Prostate gland (tissue), 2 donors: ENCODE data around the gene DDIT3. TPM values are rescaled to one million over a fixed set of nuclear protein-coding genes. Genes with fewer than 3 reads are reported as not detected.
A peak's percentile ranks its signal among the peaks of the same experiment; 100 is the strongest.
"Not testable (repeated sequence)": the region's sequence is repeated elsewhere in the genome, so short reads cannot be mapped to it uniquely, and the experiment has no call there.

Experiments
- DNase-seq: peaks from one replicate; pipeline ENCODE4 v3.0.0-alpha.2; 2019; ENCODE audit warnings: low spot score
- H3K27ac ChIP-seq, 2 donors: fragments of 200-600 bp; sonication (generic); 2 replicates each; pipeline ENCODE4 v1.5.1; 2017 to 2019
- H3K27me3 ChIP-seq: fragments of 200-600 bp; sonication (generic); replicated peaks from 2 replicates; pipeline ENCODE4 v1.5.1; 2019; ENCODE audit not compliant: insufficient read depth
- H3K36me3 ChIP-seq, 2 donors: fragments of 200-600 bp; sonication (generic); 1 replicate in 1 of 2; 2 replicates in 1 of 2; pipeline versions ENCODE4 v1.5.1 to v1.8.1; 2017 to 2019
- H3K4me1 ChIP-seq: fragments of 200-600 bp; sonication (generic); replicated peaks from 2 replicates; pipeline ENCODE4 v1.5.1; 2019
- H3K4me3 ChIP-seq, 2 donors: fragments of 200-600 bp; sonication (generic); 2 replicates each; pipeline ENCODE4 v1.5.1; 2017 to 2019
- H3K9me3 ChIP-seq: fragments of 200-600 bp; sonication (generic); 2 replicates; pipeline ENCODE4 v1.5.1; 2017
- CTCF ChIP-seq, 4 experiments: fragments of 200-600 bp in 2 of 4; fragments of 450-650 bp in 2 of 4; sonication (generic) in 2 of 4; IDR thresholded peaks; 1 replicate in 3 of 4; 2 replicates in 1 of 4; pipeline ENCODE4 v1.5.1; 2016 to 2019; ENCODE audit warnings: antibody characterized with exemption in 4 of 4, mild to moderate bottlenecking in 2 of 4, moderate library complexity in 2 of 4
- POLR2A ChIP-seq: fragments of 450-650 bp; IDR thresholded peaks from one replicate; pipeline ENCODE4 v1.6.1; 2016; ENCODE audit warnings: antibody characterized with exemption, mild to moderate bottlenecking
- POLR2AphosphoS5 ChIP-seq: sonication (generic); formaldehyde crosslinking; IDR thresholded peaks from one replicate; pipeline ENCODE4 v1.6.1; 2017; ENCODE audit warnings: antibody characterized with exemption
- WGBS: methylation state at CpG from one replicate; pipeline ENCODE4 v1.1.5; 2018; 5-methylcytosine and 5-hydroxymethylcytosine counted together
- intact Hi-C: fragments of 100-400 bp; cut with DNase I; formaldehyde crosslinking; loops from one replicate; pipeline ENCODE4 v1.14.2; 2022
- total RNA-seq, 2 donors: library from RNA; depleted of rRNA; stranded (reverse); fragments of >200 nt; gene quantifications; one replicate each; pipeline ENCODE4 v1.1.0, GENCODE V29; 2016

The DDIT3 gene
- total RNA-seq: 10 to 100 TPM; 39.0 to 51.8 TPM

DNA sequence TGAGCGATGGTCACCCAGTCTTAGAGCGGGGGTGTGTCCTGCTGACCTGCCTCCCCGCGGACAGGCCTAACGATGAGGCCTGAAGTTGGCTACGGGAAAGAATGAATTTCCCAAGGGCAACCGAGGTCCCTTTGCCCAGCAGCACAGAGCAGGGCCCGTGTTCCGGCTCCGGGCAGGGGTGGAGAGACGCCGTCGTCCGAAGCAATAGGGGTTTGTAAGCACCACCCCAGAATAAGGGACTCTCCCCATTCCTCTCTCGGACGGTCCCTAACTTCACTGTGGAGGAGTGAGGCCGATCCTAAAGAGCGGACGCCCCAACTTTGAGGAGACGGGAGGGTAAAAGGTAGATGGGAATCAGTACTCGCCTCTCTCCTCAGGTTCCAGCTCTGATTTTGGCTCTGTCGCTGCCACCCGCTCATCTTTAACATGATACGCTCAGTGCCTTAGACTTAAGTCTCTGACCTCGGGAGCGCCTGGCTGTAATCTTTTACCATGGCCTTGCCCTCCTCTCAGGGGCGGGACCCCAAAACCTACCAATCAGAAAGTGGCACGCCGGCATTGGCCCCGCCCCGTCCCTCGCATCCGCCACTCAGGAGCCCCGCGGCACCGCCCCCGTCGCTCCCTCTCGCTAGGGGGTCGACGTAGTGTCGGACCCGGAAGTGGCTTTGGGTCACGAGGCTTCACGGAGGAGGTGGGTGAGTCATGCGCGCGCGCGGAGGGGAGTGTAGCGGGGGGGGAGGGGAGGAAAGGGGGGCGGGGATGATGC is at the start of gene DDIT3:
DDIT3 (minus strand) TSS at position 462 of the 766 bp plus-strand sequence. CDS start 3,108 bp downstream, outside the sequence.
- TF ChIP-seq CTCF (IDR thresholded peaks at IDR 0.05) (peak in 2 of 4 experiments; percentile 25 to 31), POLR2AphosphoS5 (peak; percentile 100), POLR2A (peak; percentile 100)
- under 1% methylated on average over 50 of the region's 52 CpGs for WGBS
- Histone ChIP-seq H3K36me3 (no peaks in the 10 kb centered on the region), H3K27me3 (no peaks in the 10 kb centered on the region), H3K9me3 (no peaks in the 10 kb centered on the region), H3K4me3 (peak within 1 kb of the TSS; percentile 83 to 87), H3K4me1 (peaks cover 24% of the 10 kb centered on the region), H3K27ac (peak within 1 kb of the TSS; percentile 99)
- peak; percentile 99 for DNase-seq
- intact Hi-C loops: loop anchor here (5.0 kb wide), 1 partner anchor 87 kb away; no protein-coding TSS in a partner anchor

- Histone ChIP-seq H3K27me3 (no peaks in the 10 kb centered on the region), H3K27ac (no peak overlapping the region), H3K36me3 (no peaks in the 10 kb centered on the region), H3K4me1 (no peaks in the 10 kb centered on the region), H3K4me3 (no peak overlapping the region), H3K9me3 (no peaks in the 10 kb centered on the region)
- TF ChIP-seq POLR2A: no peak
- no peak for TF ChIP-seq CTCF (IDR thresholded peaks at IDR 0.05)
- no peak for TF ChIP-seq POLR2AphosphoS5
- 87% methylated on average over 18 of the region's 18 CpGs for WGBS
- no peak for DNase-seq
- intact Hi-C loops: no loop called here
Observed at GRCh38 chr12:57569858-57570257, 49.5 kb upstream of the DDIT3 start.

DNA sequence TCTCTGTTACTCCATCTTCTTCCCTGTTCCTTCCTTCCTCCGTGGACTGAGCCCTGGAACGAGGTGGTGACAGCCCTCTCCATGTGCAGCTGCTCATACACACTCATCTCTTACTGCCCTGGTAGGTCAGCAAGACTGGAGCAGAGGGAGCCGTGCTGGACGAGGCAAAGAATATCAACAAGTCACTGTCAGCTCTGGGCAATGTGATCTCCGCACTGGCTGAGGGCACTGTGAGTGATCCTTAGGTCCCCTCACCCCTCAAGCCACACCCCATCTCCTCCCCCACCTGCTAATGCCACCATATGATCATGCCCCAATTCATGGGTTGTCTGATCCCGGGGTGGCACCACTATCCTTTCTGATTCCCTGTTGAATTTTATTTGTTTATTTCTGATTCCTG is 48.5 kb upstream of the DDIT3 start:
- H3K4me1 ChIP-seq: no peaks in the 10 kb centered on the region
- no peak for DNase-seq
- H3K27me3 ChIP-seq: no peaks in the 10 kb centered on the region
- TF ChIP-seq CTCF (IDR thresholded peaks at IDR 0.05): no peak
- no peak for TF ChIP-seq POLR2AphosphoS5
- TF ChIP-seq POLR2A: no peak
- no peaks in the 10 kb centered on the region for H3K9me3 ChIP-seq
- WGBS: 78% methylated on average over 6 of the region's 6 CpGs
- no peak overlapping the region for H3K4me3 ChIP-seq
- no peak overlapping the region for H3K27ac ChIP-seq
- intact Hi-C loops: no loop called here
- H3K36me3 ChIP-seq: no peaks in the 10 kb centered on the region

- intact Hi-C loops: no loop called here
- Histone ChIP-seq H3K27ac (no peak overlapping the region), H3K27me3 (no peaks in the 10 kb centered on the region), H3K9me3 (no peaks in the 10 kb centered on the region), H3K4me3 (no peak overlapping the region), H3K4me1 (no peaks in the 10 kb centered on the region), H3K36me3 (no peaks in the 10 kb centered on the region)
- no peak for DNase-seq
- 89% methylated on average over 7 of the region's 7 CpGs for WGBS
- no peak for TF ChIP-seq POLR2AphosphoS5
- TF ChIP-seq POLR2A: no peak
- no peak for TF ChIP-seq CTCF (IDR thresholded peaks at IDR 0.05)
Observed at GRCh38 chr12:57564178-57564740, 43.9 kb upstream of the DDIT3 start.

- H3K4me1 ChIP-seq: no peaks in the 10 kb centered on the region
- intact Hi-C loops: no loop called here
- H3K9me3 ChIP-seq: no peaks in the 10 kb centered on the region
- DNase-seq: no peak
- no peak overlapping the region for H3K4me3 ChIP-seq
- 68% methylated on average over 4 of the region's 4 CpGs for WGBS
- no peak for TF ChIP-seq CTCF (IDR thresholded peaks at IDR 0.05)
- TF ChIP-seq POLR2AphosphoS5: no peak
- no peak for TF ChIP-seq POLR2A
- H3K27me3 ChIP-seq: no peaks in the 10 kb centered on the region
- H3K36me3 ChIP-seq: no peaks in the 10 kb centered on the region
- H3K27ac ChIP-seq: no peak overlapping the region
Observed at GRCh38 chr12:57563358-57563757, 43.0 kb upstream of the DDIT3 start.

- H3K4me3 ChIP-seq, H3K4me1 ChIP-seq, H3K36me3 ChIP-seq, H3K27ac ChIP-seq, H3K9me3 ChIP-seq, DNase-seq, intact Hi-C loops, H3K27me3 ChIP-seq: not testable (repeated sequence)
- 78% methylated on average over 1 of the region's 1 CpG for WGBS
Observed at GRCh38 chr12:57561117-57561516, 40.8 kb upstream of the DDIT3 start.
